GM12878 (cell line): Measurements from ENCODE around the gene GMDS. TPM values are rescaled to one million over a fixed set of nuclear protein-coding genes. Genes with fewer than 3 reads are reported as not detected.

Source experiments
- RAD51 ChIP-seq: fragments of 450-650 bp; IDR thresholded peaks from 2 replicates; pipeline ENCODE4 v1.6.1; 2016; ENCODE audit warnings: moderate library complexity, mild to moderate bottlenecking, inconsistent platforms
- YY1 ChIP-seq: IDR thresholded peaks from 2 replicates; pipeline ENCODE4 v1.6.1; 2011; ENCODE audit warnings: low read depth, mild to moderate bottlenecking, low read length
- ZZZ3 ChIP-seq: IDR thresholded peaks from 2 replicates; pipeline ENCODE4 v1.6.1; 2011; ENCODE audit warnings: low read depth; ENCODE audit not compliant: control insufficient read depth, insufficient read length
- polyA plus RNA-seq, 11 experiments: library from polyadenylated mRNA; depleted of rRNA in 4 of 11; unstranded in 6 of 11; stranded (reverse) in 5 of 11; fragments of >200 nt; fragmentation: Nextera tagmentation in 4 of 11; fragmentation: Illumina TruSeq in 1 of 11; extraction: Ambion mirVana in 4 of 11; extraction: Trizol in 1 of 11; gene quantifications; 1 replicate in 1 of 11; 2 replicates in 10 of 11; pipeline versions ENCODE4 v1.2.1 to v1.2.3, GENCODE V29; 2011 to 2016; ENCODE audit warnings: inconsistent platforms in 2 of 11, missing spikeins in 2 of 11, low read depth in 1 of 11
- total RNA-seq, 4 experiments: library from RNA; depleted of rRNA in 3 of 4; stranded (reverse); fragments of >200 nt in 3 of 4; fragmentation: Illumina TruSeq in 1 of 4; extraction: Trizol in 1 of 4; gene quantifications; 2 replicates each; pipeline versions ENCODE4 v1.2.1 to v1.2.3, GENCODE V29; 2013 to 2021
- TF ChIP-seq, protein P1 (sequence below): fragments of 450-650 bp; IDR thresholded peaks from 2 replicates; pipeline ENCODE4 v1.6.1; 2017; ENCODE audit warnings: mild to moderate bottlenecking, moderate library complexity
- TF ChIP-seq, protein P2 (sequence below): fragments of 450-650 bp; IDR thresholded peaks from 2 replicates; pipeline ENCODE4 v1.6.1; 2017; ENCODE audit warnings: borderline replicate concordance
- TF ChIP-seq, protein P3 (sequence below): IDR thresholded peaks from 2 replicates; pipeline ENCODE4 v1.6.1; 2011; ENCODE audit warnings: borderline replicate concordance, low read depth, mild to moderate bottlenecking, moderate library complexity, low read length; ENCODE audit not compliant: insufficient read depth, poor library complexity, severe bottlenecking

The GMDS gene
- total and polyA plus RNA-seq, 10 of the 15 experiments (the other 5 are each of a cell fraction or from before 2014, with no cell fraction given) = 0.61 to 53.8 (median 29.3) TPM

DNA sequence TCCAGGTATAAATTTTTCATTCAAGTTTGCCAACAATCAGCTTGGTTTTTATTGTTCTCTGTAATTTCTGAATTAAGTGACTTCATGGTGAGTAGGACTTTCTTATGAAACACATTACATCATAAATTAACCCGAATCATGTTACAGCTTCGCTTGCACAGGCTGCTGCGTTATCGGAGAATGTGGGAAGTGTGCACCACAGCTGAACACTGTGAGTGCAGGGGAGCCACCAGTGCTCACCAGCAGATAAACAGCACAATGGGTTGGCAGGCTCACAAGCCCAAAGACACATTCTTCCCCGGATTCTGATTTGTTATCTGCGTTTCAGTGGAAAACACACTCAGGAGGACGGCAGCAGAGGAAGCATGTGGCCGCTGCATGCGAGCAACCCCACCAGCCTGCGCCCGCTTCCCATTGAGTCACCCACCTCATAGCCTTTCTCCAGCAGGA is 121.1 kb downstream of the GMDS start (continued):
- TF ChIP-seq, protein P1, sequence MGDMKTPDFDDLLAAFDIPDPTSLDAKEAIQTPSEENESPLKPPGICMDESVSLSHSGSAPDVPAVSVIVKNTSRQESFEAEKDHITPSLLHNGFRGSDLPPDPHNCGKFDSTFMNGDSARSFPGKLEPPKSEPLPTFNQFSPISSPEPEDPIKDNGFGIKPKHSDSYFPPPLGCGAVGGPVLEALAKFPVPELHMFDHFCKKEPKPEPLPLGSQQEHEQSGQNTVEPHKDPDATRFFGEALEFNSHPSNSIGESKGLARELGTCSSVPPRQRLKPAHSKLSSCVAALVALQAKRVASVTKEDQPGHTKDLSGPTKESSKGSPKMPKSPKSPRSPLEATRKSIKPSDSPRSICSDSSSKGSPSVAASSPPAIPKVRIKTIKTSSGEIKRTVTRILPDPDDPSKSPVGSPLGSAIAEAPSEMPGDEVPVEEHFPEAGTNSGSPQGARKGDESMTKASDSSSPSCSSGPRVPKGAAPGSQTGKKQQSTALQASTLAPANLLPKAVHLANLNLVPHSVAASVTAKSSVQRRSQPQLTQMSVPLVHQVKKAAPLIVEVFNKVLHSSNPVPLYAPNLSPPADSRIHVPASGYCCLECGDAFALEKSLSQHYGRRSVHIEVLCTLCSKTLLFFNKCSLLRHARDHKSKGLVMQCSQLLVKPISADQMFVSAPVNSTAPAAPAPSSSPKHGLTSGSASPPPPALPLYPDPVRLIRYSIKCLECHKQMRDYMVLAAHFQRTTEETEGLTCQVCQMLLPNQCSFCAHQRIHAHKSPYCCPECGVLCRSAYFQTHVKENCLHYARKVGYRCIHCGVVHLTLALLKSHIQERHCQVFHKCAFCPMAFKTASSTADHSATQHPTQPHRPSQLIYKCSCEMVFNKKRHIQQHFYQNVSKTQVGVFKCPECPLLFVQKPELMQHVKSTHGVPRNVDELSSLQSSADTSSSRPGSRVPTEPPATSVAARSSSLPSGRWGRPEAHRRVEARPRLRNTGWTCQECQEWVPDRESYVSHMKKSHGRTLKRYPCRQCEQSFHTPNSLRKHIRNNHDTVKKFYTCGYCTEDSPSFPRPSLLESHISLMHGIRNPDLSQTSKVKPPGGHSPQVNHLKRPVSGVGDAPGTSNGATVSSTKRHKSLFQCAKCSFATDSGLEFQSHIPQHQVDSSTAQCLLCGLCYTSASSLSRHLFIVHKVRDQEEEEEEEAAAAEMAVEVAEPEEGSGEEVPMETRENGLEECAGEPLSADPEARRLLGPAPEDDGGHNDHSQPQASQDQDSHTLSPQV = no peak
- TF ChIP-seq, protein P2, sequence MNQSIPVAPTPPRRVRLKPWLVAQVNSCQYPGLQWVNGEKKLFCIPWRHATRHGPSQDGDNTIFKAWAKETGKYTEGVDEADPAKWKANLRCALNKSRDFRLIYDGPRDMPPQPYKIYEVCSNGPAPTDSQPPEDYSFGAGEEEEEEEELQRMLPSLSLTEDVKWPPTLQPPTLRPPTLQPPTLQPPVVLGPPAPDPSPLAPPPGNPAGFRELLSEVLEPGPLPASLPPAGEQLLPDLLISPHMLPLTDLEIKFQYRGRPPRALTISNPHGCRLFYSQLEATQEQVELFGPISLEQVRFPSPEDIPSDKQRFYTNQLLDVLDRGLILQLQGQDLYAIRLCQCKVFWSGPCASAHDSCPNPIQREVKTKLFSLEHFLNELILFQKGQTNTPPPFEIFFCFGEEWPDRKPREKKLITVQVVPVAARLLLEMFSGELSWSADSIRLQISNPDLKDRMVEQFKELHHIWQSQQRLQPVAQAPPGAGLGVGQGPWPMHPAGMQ = no peak
- TF ChIP-seq RAD51 (no peak), ZZZ3 (no peak), YY1 (no peak)
- TF ChIP-seq, protein P3, sequence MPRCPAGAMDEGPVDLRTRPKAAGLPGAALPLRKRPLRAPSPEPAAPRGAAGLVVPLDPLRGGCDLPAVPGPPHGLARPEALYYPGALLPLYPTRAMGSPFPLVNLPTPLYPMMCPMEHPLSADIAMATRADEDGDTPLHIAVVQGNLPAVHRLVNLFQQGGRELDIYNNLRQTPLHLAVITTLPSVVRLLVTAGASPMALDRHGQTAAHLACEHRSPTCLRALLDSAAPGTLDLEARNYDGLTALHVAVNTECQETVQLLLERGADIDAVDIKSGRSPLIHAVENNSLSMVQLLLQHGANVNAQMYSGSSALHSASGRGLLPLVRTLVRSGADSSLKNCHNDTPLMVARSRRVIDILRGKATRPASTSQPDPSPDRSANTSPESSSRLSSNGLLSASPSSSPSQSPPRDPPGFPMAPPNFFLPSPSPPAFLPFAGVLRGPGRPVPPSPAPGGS = no peak
